22Rv1 (cell line): ENCODE results near the gene NID1.

Experiments
- ZFX ChIP-seq: fragments of 450-650 bp; IDR thresholded peaks from 2 replicates; pipeline ENCODE4 v1.6.1; 2017; ENCODE audit warnings: antibody characterized with exemption, borderline replicate concordance
- TF ChIP-seq, protein P1 (sequence below): fragments of 450-650 bp; IDR thresholded peaks from 2 replicates; pipeline ENCODE4 v1.5.1; 2017; ENCODE audit warnings: mild to moderate bottlenecking

- TF ChIP-seq, protein P1, sequence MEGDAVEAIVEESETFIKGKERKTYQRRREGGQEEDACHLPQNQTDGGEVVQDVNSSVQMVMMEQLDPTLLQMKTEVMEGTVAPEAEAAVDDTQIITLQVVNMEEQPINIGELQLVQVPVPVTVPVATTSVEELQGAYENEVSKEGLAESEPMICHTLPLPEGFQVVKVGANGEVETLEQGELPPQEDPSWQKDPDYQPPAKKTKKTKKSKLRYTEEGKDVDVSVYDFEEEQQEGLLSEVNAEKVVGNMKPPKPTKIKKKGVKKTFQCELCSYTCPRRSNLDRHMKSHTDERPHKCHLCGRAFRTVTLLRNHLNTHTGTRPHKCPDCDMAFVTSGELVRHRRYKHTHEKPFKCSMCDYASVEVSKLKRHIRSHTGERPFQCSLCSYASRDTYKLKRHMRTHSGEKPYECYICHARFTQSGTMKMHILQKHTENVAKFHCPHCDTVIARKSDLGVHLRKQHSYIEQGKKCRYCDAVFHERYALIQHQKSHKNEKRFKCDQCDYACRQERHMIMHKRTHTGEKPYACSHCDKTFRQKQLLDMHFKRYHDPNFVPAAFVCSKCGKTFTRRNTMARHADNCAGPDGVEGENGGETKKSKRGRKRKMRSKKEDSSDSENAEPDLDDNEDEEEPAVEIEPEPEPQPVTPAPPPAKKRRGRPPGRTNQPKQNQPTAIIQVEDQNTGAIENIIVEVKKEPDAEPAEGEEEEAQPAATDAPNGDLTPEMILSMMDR, result no peak
- TF ChIP-seq ZFX, result no peak
These were observed 39.1 kb downstream of the NID1 start for GRCh38 chr1:236025836-236026235.
